Prostate gland (tissue), 2 donors: ENCODE data around the gene EXTL1.

Experiments
- POLR2A ChIP-seq: fragments of 450-650 bp; IDR thresholded peaks from one replicate; pipeline ENCODE4 v1.6.1; 2016; ENCODE audit warnings: antibody characterized with exemption, mild to moderate bottlenecking
- POLR2AphosphoS5 ChIP-seq: sonication (generic); formaldehyde crosslinking; IDR thresholded peaks from one replicate; pipeline ENCODE4 v1.6.1; 2017; ENCODE audit warnings: antibody characterized with exemption
- TF ChIP-seq, protein P1 (sequence below), 4 experiments: fragments of 200-600 bp in 2 of 4; fragments of 450-650 bp in 2 of 4; sonication (generic) in 2 of 4; IDR thresholded peaks; 1 replicate in 3 of 4; 2 replicates in 1 of 4; pipeline ENCODE4 v1.5.1; 2016 to 2019; ENCODE audit warnings: antibody characterized with exemption in 4 of 4, mild to moderate bottlenecking in 2 of 4, moderate library complexity in 2 of 4

DNA sequence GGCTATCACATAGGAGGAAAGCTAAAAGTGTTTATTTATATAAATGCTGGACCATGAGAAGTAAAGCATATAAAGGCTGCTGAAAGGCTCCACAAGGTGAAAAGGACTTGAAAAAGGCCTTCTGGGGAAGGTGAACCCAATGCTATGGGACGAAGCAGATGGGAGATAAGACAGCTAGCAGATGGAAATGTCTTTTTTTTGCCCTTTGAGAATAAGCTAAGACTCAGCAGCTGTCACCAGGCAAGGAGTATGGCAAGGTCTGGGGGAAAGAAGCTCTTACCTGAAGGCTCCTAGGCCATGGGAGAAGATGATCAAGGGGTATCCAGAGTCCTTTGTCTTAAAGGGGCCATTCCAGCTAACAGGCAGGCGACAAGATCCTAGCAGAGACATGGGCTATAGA lies 33.6 kb upstream of the EXTL1 start:
- TF ChIP-seq, protein P1, sequence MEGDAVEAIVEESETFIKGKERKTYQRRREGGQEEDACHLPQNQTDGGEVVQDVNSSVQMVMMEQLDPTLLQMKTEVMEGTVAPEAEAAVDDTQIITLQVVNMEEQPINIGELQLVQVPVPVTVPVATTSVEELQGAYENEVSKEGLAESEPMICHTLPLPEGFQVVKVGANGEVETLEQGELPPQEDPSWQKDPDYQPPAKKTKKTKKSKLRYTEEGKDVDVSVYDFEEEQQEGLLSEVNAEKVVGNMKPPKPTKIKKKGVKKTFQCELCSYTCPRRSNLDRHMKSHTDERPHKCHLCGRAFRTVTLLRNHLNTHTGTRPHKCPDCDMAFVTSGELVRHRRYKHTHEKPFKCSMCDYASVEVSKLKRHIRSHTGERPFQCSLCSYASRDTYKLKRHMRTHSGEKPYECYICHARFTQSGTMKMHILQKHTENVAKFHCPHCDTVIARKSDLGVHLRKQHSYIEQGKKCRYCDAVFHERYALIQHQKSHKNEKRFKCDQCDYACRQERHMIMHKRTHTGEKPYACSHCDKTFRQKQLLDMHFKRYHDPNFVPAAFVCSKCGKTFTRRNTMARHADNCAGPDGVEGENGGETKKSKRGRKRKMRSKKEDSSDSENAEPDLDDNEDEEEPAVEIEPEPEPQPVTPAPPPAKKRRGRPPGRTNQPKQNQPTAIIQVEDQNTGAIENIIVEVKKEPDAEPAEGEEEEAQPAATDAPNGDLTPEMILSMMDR (IDR thresholded peaks at IDR 0.05), result no peak
- no peak for TF ChIP-seq POLR2A
- TF ChIP-seq POLR2AphosphoS5, result no peak
